Ishikawa (cell line): ENCODE measurements around the gene RBM18.

Experiments
- CEBPB ChIP-seq: IDR thresholded peaks from 2 replicates; pipeline ENCODE4 v1.6.1; 2012
- CREB1 ChIP-seq: IDR thresholded peaks from 2 replicates; pipeline ENCODE4 v1.6.1; 2012; ENCODE audit warnings: low read depth
- EGR1 ChIP-seq: IDR thresholded peaks from 2 replicates; pipeline ENCODE4 v1.6.1; 2012
- EP300 ChIP-seq: IDR thresholded peaks from 2 replicates; pipeline ENCODE4 v1.6.1; 2012; ENCODE audit warnings: borderline replicate concordance
- FOXM1 ChIP-seq: IDR thresholded peaks from 2 replicates; pipeline ENCODE4 v1.6.1; 2012; ENCODE audit warnings: low read depth, borderline replicate concordance
- MAX ChIP-seq: IDR thresholded peaks from 2 replicates; pipeline ENCODE4 v1.6.1; 2012
- NFIC ChIP-seq: IDR thresholded peaks from 2 replicates; pipeline ENCODE4 v1.6.1; 2012
- RAD21 ChIP-seq: IDR thresholded peaks from 2 replicates; pipeline ENCODE4 v1.6.1; 2012; ENCODE audit warnings: low read depth
- REST ChIP-seq: IDR thresholded peaks from 2 replicates; pipeline ENCODE4 v1.6.1; 2012; ENCODE audit warnings: low read depth, mild to moderate bottlenecking
- TAF1 ChIP-seq: IDR thresholded peaks from 2 replicates; pipeline ENCODE4 v1.6.1; 2012; ENCODE audit warnings: low read depth, mild to moderate bottlenecking
- TCF12 ChIP-seq: IDR thresholded peaks from 2 replicates; pipeline ENCODE4 v1.6.1; 2012; ENCODE audit warnings: low read depth
- TEAD4 ChIP-seq: IDR thresholded peaks from 2 replicates; pipeline ENCODE4 v1.6.1; 2012
- USF1 ChIP-seq: IDR thresholded peaks from 2 replicates; pipeline ENCODE4 v1.6.1; 2012
- YY1 ChIP-seq: IDR thresholded peaks from 2 replicates; pipeline ENCODE4 v1.6.1; 2012; ENCODE audit warnings: low read depth
- ZBTB7A ChIP-seq: IDR thresholded peaks from 2 replicates; pipeline ENCODE4 v1.6.1; 2012; ENCODE audit warnings: low read depth

The RBM18 gene

DNA sequence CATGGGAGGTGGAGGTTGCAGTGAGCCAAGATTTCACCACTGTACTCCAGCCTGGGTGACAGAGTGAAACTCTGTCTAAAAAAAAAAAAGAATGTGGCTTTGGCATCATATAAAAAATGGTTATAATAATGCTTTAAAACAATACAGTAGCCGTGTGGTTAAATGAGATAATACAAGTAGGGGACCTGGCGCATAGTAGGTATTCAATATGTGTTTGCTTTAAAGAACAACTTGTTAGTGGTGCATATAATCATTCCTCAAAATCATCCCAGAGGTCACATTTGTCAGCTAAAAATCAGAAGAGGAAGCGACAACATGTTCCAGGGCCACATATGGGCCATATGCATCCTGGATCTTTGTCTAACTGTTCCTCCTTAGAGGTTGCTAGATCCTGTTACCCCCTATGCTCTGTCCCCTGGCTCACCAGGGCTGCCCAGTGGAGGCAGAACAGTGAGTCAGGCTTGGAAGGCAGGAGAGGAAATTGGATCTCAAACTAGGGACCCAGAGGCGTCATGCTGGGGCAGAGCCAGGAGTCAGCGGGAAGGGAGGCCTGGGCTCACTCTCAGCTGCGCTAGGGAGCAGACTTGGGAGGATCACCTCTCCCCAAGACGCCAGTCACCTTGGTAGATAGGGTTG lies 63.6 kb downstream of the RBM18 start:
- TF ChIP-seq MAX = no peak
- TF ChIP-seq TAF1 = no peak
- TF ChIP-seq RAD21 = no peak
- TF ChIP-seq TEAD4 = no peak
- no peak for TF ChIP-seq FOXM1
- no peak for TF ChIP-seq EGR1
- TF ChIP-seq TCF12 = no peak
- TF ChIP-seq CREB1 = no peak
- TF ChIP-seq NFIC = no peak

DNA sequence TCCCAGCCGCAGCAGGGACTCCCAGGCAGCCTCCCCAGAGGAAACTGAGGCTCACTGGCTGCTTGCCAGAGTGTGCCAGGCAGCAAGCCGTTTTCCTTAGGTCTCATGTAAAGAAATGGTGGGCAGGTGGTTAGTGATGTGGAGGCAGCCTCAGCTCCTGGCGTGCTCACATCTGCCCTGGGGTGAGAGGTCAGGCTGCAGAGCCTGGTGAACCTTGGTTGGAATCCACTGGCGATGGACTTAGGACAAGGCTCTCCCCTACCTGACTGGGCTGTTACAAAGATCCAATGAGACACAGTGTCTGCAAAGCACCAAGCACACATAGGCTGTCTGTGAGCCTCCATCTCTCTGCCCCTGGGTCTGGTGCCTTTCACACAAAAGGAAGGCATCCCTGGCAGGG lies 66.8 kb downstream of the RBM18 start:
- TF ChIP-seq EGR1 = no peak
- TF ChIP-seq CEBPB = no peak
- TF ChIP-seq CREB1 = no peak
- no peak for TF ChIP-seq EP300
- no peak for TF ChIP-seq TEAD4
- no peak for TF ChIP-seq FOXM1
- TF ChIP-seq YY1 = no peak
- TF ChIP-seq RAD21 = no peak
- TF ChIP-seq ZBTB7A = no peak
- no peak for TF ChIP-seq TAF1
- no peak for TF ChIP-seq TCF12
- no peak for TF ChIP-seq MAX
- TF ChIP-seq REST = no peak
- no peak for TF ChIP-seq NFIC
- TF ChIP-seq USF1 = no peak

- TF ChIP-seq TEAD4 = no peak
- TF ChIP-seq USF1 = no peak
- no peak for TF ChIP-seq TCF12
Observed at GRCh38 chr9:122197426-122197825, 67.2 kb downstream of the RBM18 start.

GRCh38 chr9:122195875-122196274 lies 68.8 kb downstream of the RBM18 start:
- TF ChIP-seq ZBTB7A = no peak
- no peak for TF ChIP-seq TCF12
- TF ChIP-seq CREB1 = no peak
- TF ChIP-seq REST = no peak
- no peak for TF ChIP-seq EGR1
- no peak for TF ChIP-seq RAD21
- TF ChIP-seq MAX = no peak
- no peak for TF ChIP-seq TEAD4
- TF ChIP-seq USF1 = no peak

DNA sequence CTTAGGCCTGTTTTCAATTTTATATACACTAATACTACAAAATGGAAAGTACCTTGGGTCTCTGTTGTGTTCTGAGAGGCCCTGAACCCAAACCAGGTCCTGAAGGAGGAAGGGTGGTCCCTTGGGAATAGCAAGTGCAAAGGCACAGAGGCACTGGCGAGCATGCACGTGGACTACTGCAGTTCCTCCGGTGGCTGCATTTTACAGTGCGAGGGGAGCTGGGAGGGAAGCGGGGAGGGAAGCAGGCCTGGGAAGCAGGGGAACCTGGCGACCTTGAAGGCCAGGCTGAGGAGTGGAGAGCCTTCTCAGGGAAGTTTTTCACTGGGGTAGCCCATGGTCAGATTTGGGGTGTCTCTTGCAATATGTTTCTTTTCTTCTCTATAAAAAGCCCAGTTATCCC lies 71.0 kb downstream of the RBM18 start:
- no peak for TF ChIP-seq EP300
- TF ChIP-seq REST = no peak
- TF ChIP-seq TAF1 = no peak
- no peak for TF ChIP-seq RAD21
- no peak for TF ChIP-seq ZBTB7A
- TF ChIP-seq CREB1 = no peak
- no peak for TF ChIP-seq TCF12
